A549 (cell line): ENCODE results near the gene NCOA1.

Experiments used
- CEBPB ChIP-seq, 2 experiments: fragments of >200 bp in 1 of 2; sonication (Bioruptor Twin) in 1 of 2; formaldehyde crosslinking in 1 of 2; IDR thresholded peaks; 2 replicates each; pipeline ENCODE4 v1.6.1; 2012 to 2016
- CTCF ChIP-seq: fragments of >200 bp; sonication (Bioruptor Twin); formaldehyde crosslinking; IDR thresholded peaks from 3 replicates; pipeline ENCODE4 v1.5.1; 2016
- EHF ChIP-seq: fragments of 250-450 bp; sonication (Bioruptor Pico); IDR thresholded peaks from 2 replicates; pipeline ENCODE4 v1.5.0; 2020; ENCODE audit warnings: mild to moderate bottlenecking
- EP300 ChIP-seq, 2 experiments: fragments of >200 bp; sonication (Bioruptor Twin); formaldehyde crosslinking; IDR thresholded peaks; 2 replicates in 1 of 2; 3 replicates in 1 of 2; pipeline ENCODE4 v1.6.1; 2016 to 2017
- FOSB ChIP-seq: fragments of 250-450 bp; sonication (Bioruptor Pico); IDR thresholded peaks from 2 replicates; pipeline ENCODE4 v1.5.0; 2020; ENCODE audit warnings: mild to moderate bottlenecking, moderate library complexity
- HMGXB4 ChIP-seq: fragments of 250-450 bp; sonication (Bioruptor Pico); IDR thresholded peaks from 2 replicates; pipeline ENCODE4 v1.5.0; 2021; ENCODE audit warnings: mild to moderate bottlenecking, moderate library complexity, borderline replicate concordance
- JUNB ChIP-seq: fragments of >200 bp; sonication (Bioruptor Twin); formaldehyde crosslinking; IDR thresholded peaks from 2 replicates; pipeline ENCODE4 v1.6.1; 2016
- KDM1A ChIP-seq: fragments of 200-600 bp; sonication (generic); IDR thresholded peaks from 2 replicates; pipeline ENCODE4 v1.6.1; 2016; ENCODE audit warnings: low read depth, mild to moderate bottlenecking
- POLR2A ChIP-seq: IDR thresholded peaks from 2 replicates; pipeline ENCODE4 v1.6.1; 2012; ENCODE audit warnings: mild to moderate bottlenecking, low read length
- RCOR1 ChIP-seq: fragments of 150-350 bp; IDR thresholded peaks from 2 replicates; pipeline ENCODE4 v1.6.1; 2014; ENCODE audit warnings: antibody characterized with exemption, low read length, low read depth
- RFX5 ChIP-seq: fragments of 450-650 bp; IDR thresholded peaks from 2 replicates; pipeline ENCODE4 v1.7.1; 2014; ENCODE audit warnings: antibody characterized with exemption, mild to moderate bottlenecking, moderate library complexity

GRCh38 chr2:24730481-24730880 lies 239.4 kb downstream of the NCOA1 start:
- TF ChIP-seq POLR2A: no peak
- TF ChIP-seq JUNB: no peak
- TF ChIP-seq CTCF: no peak
- TF ChIP-seq HMGXB4 (CRISPR knock-in tag): no peak
- no peak for TF ChIP-seq RFX5
- no peak for TF ChIP-seq CEBPB (IDR thresholded peaks at IDR 0.05)
- no peak for TF ChIP-seq RCOR1
- no peak for TF ChIP-seq EHF (CRISPR knock-in tag)
- no peak for TF ChIP-seq FOSB (CRISPR knock-in tag)
- no peak for TF ChIP-seq KDM1A
- TF ChIP-seq EP300 (IDR thresholded peaks at IDR 0.05): no peak
